K562 (cell line): Measurements from ENCODE around the gene ZNF616. TPM values are rescaled to one million over a fixed set of nuclear protein-coding genes. Genes with fewer than 3 reads are reported as not detected.

Experiments used
- BDP1 ChIP-seq: IDR thresholded peaks from 3 replicates; pipeline ENCODE4 v1.6.1; 2011; ENCODE audit not compliant: insufficient read length, insufficient read depth
- BRF1 ChIP-seq: IDR thresholded peaks from 3 replicates; pipeline ENCODE4 v1.6.1; 2011; ENCODE audit warnings: borderline replicate concordance, mild to moderate bottlenecking; ENCODE audit not compliant: insufficient read length; ENCODE audit errors: extremely low read depth
- CHD1 ChIP-seq: fragments of 200-600 bp; sonication (generic); IDR thresholded peaks from one replicate; pipeline ENCODE4 v1.6.1; 2012; ENCODE audit warnings: mild to moderate bottlenecking, moderate library complexity, low read length, inconsistent platforms
- CTCF ChIP-seq, 3 experiments: IDR thresholded peaks in 2 of 3; conservative IDR thresholded peaks in 1 of 3; 2 replicates each; pipeline ENCODE4 v1.5.1; 2011 to 2012; ENCODE audit warnings: low read length in 3 of 3, mild to moderate bottlenecking in 3 of 3, control low read depth in 2 of 3, improper control_type of control experiment in 1 of 3, inconsistent platforms in 1 of 3, low read depth in 1 of 3, mixed read lengths in 1 of 3, moderate library complexity in 1 of 3; ENCODE audit not compliant: insufficient read depth in 2 of 3
- ELK3 ChIP-seq: fragments of 450-650 bp; formaldehyde crosslinking; IDR thresholded peaks from 2 replicates; pipeline ENCODE4 v1.4.0; 2020; ENCODE audit warnings: mild to moderate bottlenecking
- ETV5 ChIP-seq: sonication (generic); formaldehyde crosslinking; IDR thresholded peaks from 2 replicates; pipeline ENCODE4 v1.4.0; 2020; ENCODE audit warnings: low read depth, mild to moderate bottlenecking, missing genetic modification reagents
- GMEB1 ChIP-seq: fragments of 250-450 bp; sonication (Bioruptor Pico); IDR thresholded peaks from 2 replicates; pipeline ENCODE4 v1.4.0; 2020; ENCODE audit warnings: mild to moderate bottlenecking
- LCOR ChIP-seq: sonication (generic); formaldehyde crosslinking; IDR thresholded peaks from 2 replicates; pipeline ENCODE4 v1.8.0; 2022; ENCODE audit warnings: mild to moderate bottlenecking, missing genetic modification reagents
- NFE2L1 ChIP-seq: fragments of 450-650 bp; IDR thresholded peaks from 2 replicates; pipeline ENCODE4 v1.6.1; 2016; ENCODE audit warnings: missing genetic modification characterization, low read depth, mild to moderate bottlenecking, missing compliant biosample characterization, moderate library complexity, borderline replicate concordance
- NRF1 ChIP-seq, 2 experiments: fragments of 450-650 bp; IDR thresholded peaks in 1 of 2; conservative IDR thresholded peaks in 1 of 2; 2 replicates each; pipeline ENCODE4 v1.6.1; 2014; ENCODE audit warnings: mild to moderate bottlenecking in 2 of 2
- RBM14 ChIP-seq: fragments of 200-400 bp; formaldehyde crosslinking; IDR thresholded peaks from 2 replicates; pipeline ENCODE4 v1.6.1; 2018; ENCODE audit warnings: low read depth, mild to moderate bottlenecking, low read length, moderate library complexity, borderline replicate concordance; ENCODE audit not compliant: insufficient read depth
- RBM17 ChIP-seq: fragments of 200-400 bp; formaldehyde crosslinking; IDR thresholded peaks from 2 replicates; pipeline ENCODE4 v1.6.1; 2017; ENCODE audit warnings: low read depth, mild to moderate bottlenecking, low read length, borderline replicate concordance
- SIN3B ChIP-seq: fragments of 450-650 bp; IDR thresholded peaks from 2 replicates; pipeline ENCODE4 v1.6.1; 2017; ENCODE audit warnings: low read depth, mild to moderate bottlenecking, moderate library complexity
- ZBTB17 ChIP-seq: fragments of 450-650 bp; formaldehyde crosslinking; IDR thresholded peaks from 2 replicates; pipeline ENCODE4 v1.4.0; 2020; ENCODE audit warnings: mild to moderate bottlenecking
- ZNF76 ChIP-seq: fragments of 250-450 bp; sonication (Bioruptor Pico); IDR thresholded peaks from 2 replicates; pipeline ENCODE4 v1.4.0; 2020; ENCODE audit warnings: mild to moderate bottlenecking, moderate library complexity, borderline replicate concordance
- ZNF79 ChIP-seq: fragments of 250-450 bp; sonication (Bioruptor Pico); IDR thresholded peaks from 2 replicates; pipeline ENCODE4 v1.4.0; 2020; ENCODE audit warnings: low read depth, mild to moderate bottlenecking, moderate library complexity
- polyA plus RNA-seq, 8 experiments: library from polyadenylated mRNA; depleted of rRNA in 4 of 8; stranded (reverse) in 5 of 8; unstranded in 3 of 8; fragments of >200 nt; fragmentation: Nextera tagmentation in 2 of 8; fragmentation: Illumina TruSeq in 1 of 8; extraction: Ambion mirVana in 2 of 8; extraction: Trizol in 1 of 8; gene quantifications; 2 replicates each; pipeline versions ENCODE4 v1.2.1 to v1.2.3, GENCODE V29; 2011 to 2014; ENCODE audit warnings: inconsistent platforms in 1 of 8, missing spikeins in 1 of 8
- total RNA-seq, 7 experiments: library from RNA; depleted of rRNA in 6 of 7; stranded (reverse); fragments of >200 nt in 6 of 7; fragmentation: Illumina TruSeq in 2 of 7; extraction: Trizol in 2 of 7; gene quantifications; 2 replicates each; pipeline versions ENCODE4 v1.2.1 to v1.2.3, GENCODE V29; 2011 to 2021; ENCODE audit warnings: low replicate concordance in 1 of 7
- TF ChIP-seq, protein P1 (sequence below): fragments of 250-450 bp; sonication (Bioruptor Pico); IDR thresholded peaks from 2 replicates; pipeline ENCODE4 v1.4.0; 2020; ENCODE audit warnings: borderline replicate concordance
- TF ChIP-seq, protein P2 (sequence below): sonication (generic); formaldehyde crosslinking; IDR thresholded peaks from 2 replicates; pipeline ENCODE4 v1.8.0; 2022; ENCODE audit warnings: mild to moderate bottlenecking, missing genetic modification reagents, borderline replicate concordance

The ZNF616 gene
- total and polyA plus RNA-seq, 9 of the 15 experiments (the other 6 are each of a cell fraction or from before 2014, with no cell fraction given), result 3.4 to 13.0 (median 6.7) TPM

DNA sequence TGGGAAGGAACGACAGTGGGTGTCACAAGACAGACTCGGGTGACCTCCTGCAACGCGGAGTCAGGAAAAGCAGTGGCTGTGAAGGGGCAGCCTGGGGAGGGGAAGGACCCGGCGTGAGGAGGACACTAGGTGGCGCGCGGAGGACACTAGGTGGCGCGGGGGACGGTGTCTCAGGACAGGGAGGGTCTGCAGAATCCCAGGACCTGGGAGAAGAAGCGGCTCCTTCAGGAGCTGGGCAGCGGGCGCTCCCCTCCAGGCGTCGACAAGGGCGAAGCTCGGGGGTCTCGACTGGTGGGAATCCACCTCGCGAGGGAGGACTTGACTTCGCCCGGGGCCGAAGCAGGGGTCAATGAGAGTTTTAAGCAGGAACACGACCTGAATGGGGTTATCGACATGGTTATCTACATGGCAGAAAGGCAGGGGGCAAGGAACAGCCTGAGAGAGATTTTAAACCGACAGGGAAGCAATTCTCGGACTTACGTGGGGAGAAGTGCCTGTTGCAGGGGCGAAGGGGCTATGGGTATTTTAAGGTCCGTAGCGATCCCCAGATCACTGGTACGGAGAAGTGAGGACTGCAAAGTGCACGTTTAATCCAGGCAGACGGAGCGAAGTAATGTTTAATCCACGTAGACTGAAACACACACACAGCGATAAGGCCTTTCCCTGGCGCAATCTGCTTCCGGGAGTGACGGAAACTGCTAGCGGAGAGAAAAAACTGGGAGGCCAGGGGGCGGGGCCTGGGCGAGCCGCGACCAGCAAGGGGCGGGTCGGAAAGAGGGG is at the start of gene ZNF616 (continued):
- no peak for TF ChIP-seq GMEB1 (CRISPR knock-in tag)
- TF ChIP-seq RBM17, result no peak
- peak; percentile 93 for TF ChIP-seq CHD1
- TF ChIP-seq ZNF76 (CRISPR knock-in tag), result no peak
- TF ChIP-seq ZNF79 (CRISPR knock-in tag), result no peak
- TF ChIP-seq ZBTB17 (CRISPR knock-in tag), result 0 out of 2 replicates have a peak, but pooled peaks have one; percentile 19
- no peak; the same call in 1 of the 2 replicates for TF ChIP-seq ETV5
- no peak for TF ChIP-seq SIN3B
- TF ChIP-seq BRF1, result no peak
- no peak; the same call in 1 of the 2 replicates for TF ChIP-seq LCOR (CRISPR knock-in tag)
- TF ChIP-seq NRF1 (conservative IDR thresholded peaks at IDR 0.05 in 1 of 2, IDR thresholded peaks at IDR 0.05 in 1 of 2), result peak; percentile 34 to 47; a peak in 2 of 4 replicates
- TF ChIP-seq CTCF (IDR thresholded peaks at IDR 0.05 in 2 of 3, conservative IDR thresholded peaks at IDR 0.05 in 1 of 3; ENCODE audit: insufficient read depth in 2 of 3, low read depth in 1 of 3, low read length in 3 of 3), result peak; percentile 80 to 91 (median 86)
- TF ChIP-seq BDP1, result no peak
- TF ChIP-seq, protein P1, sequence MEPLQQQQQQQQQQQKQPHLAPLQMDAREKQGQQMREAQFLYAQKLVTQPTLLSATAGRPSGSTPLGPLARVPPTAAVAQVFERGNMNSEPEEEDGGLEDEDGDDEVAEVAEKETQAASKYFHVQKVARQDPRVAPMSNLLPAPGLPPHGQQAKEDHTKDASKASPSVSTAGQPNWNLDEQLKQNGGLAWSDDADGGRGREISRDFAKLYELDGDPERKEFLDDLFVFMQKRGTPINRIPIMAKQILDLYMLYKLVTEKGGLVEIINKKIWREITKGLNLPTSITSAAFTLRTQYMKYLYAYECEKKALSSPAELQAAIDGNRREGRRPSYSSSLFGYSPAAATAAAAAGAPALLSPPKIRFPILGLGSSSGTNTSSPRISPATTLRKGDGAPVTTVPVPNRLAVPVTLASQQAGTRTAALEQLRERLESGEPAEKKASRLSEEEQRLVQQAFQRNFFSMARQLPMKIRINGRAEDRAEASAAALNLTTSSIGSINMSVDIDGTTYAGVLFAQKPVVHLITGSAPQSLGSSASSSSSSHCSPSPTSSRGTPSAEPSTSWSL, result no peak
- TF ChIP-seq, protein P2, sequence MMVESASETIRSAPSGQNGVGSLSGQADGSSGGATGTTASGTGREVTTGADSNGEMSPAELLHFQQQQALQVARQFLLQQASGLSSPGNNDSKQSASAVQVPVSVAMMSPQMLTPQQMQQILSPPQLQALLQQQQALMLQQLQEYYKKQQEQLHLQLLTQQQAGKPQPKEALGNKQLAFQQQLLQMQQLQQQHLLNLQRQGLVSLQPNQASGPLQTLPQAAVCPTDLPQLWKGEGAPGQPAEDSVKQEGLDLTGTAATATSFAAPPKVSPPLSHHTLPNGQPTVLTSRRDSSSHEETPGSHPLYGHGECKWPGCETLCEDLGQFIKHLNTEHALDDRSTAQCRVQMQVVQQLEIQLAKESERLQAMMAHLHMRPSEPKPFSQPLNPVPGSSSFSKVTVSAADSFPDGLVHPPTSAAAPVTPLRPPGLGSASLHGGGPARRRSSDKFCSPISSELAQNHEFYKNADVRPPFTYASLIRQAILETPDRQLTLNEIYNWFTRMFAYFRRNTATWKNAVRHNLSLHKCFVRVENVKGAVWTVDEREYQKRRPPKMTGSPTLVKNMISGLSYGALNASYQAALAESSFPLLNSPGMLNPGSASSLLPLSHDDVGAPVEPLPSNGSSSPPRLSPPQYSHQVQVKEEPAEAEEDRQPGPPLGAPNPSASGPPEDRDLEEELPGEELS (CRISPR knock-in tag), result no peak
- TF ChIP-seq ELK3, result no peak
- TF ChIP-seq NFE2L1 (tag), result no peak
- TF ChIP-seq RBM14, result no peak
